T-helper 1 cell treated with Interleukin-12 subunit alpha and Interleukin-12 subunit beta and Interleukin-4 antibody, amounts not matched to agents 30 μg/mL and 1 μg/mL, for 36 hours (primary cell): ENCODE data around the gene NRCAM.

Source experiments
- H3K27ac Mint-ChIP-seq: one replicate; pipeline ENCODE4 v1.8.0; 2021; ENCODE audit warnings: mild to moderate bottlenecking, mixed read lengths
- H3K27me3 Mint-ChIP-seq: one replicate; pipeline ENCODE4 v1.8.0; 2021; ENCODE audit warnings: low read depth, mixed read lengths
- H3K36me3 Mint-ChIP-seq: one replicate; pipeline ENCODE4 v1.8.0; 2021; ENCODE audit warnings: low read depth, mixed read lengths
- H3K4me1 Mint-ChIP-seq: one replicate; pipeline ENCODE4 v1.8.0; 2021; ENCODE audit warnings: low read depth, mixed read lengths
- H3K4me3 Mint-ChIP-seq: one replicate; pipeline ENCODE4 v1.8.0; 2021; ENCODE audit warnings: mild to moderate bottlenecking, moderate library complexity, mixed read lengths
- H3K9me3 Mint-ChIP-seq: one replicate; pipeline ENCODE4 v1.8.0; 2021; ENCODE audit warnings: mixed read lengths

Gene NRCAM

DNA sequence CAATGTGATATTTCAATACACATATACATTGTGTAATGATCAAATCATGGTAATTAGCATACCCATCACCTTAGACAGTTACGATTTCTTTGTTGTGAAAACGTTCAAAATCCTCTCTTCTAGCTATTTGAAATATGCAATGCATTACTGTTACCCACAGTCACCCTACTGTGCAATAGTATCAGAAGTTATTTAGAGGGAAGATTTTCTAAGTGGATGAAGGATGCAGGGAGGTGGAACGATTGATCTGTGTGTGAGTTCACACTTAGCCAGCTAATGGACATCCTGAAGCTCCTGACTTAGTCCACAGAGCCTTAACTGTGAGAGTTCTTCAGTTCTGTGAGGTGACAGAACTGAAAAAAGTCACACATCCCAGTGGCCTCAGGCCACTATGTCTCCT lies 228.9 kb downstream of the NRCAM start:
- Mint-ChIP-seq H3K4me1 (no peaks in the 10 kb centered on the region), H3K36me3 (no peaks in the 10 kb centered on the region), H3K4me3 (no peak overlapping the region), H3K27me3 (no peaks in the 10 kb centered on the region), H3K9me3 (no peaks in the 10 kb centered on the region), H3K27ac (no peak overlapping the region)

DNA sequence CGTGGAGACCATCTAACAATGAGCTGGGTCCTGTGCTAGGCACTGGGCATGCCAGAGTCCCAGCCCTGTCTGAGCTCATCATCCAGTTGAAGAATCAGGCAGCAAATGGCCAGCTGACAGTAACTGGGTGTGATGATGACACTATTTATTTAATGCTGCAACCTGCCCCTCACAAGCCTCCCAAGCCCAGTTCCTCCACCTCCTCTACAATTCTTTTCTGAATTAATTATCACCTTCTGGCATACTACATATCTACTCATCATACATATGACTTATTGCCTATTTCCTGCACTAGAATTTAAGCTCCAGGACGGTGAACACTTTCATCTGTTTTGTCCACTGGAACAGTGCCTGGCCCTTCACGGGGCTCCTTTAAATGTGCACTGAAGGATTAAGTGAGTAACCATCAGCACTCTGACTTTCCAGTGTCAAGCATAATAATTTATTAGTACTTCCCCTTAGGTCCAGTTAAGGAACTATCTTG lies 229.4 kb downstream of the NRCAM start:
- no peaks in the 10 kb centered on the region for H3K27me3 Mint-ChIP-seq
- H3K4me1 Mint-ChIP-seq: no peaks in the 10 kb centered on the region
- H3K27ac Mint-ChIP-seq: no peak overlapping the region
- H3K4me3 Mint-ChIP-seq: no peak overlapping the region
- H3K9me3 Mint-ChIP-seq: no peaks in the 10 kb centered on the region
- no peaks in the 10 kb centered on the region for H3K36me3 Mint-ChIP-seq

DNA sequence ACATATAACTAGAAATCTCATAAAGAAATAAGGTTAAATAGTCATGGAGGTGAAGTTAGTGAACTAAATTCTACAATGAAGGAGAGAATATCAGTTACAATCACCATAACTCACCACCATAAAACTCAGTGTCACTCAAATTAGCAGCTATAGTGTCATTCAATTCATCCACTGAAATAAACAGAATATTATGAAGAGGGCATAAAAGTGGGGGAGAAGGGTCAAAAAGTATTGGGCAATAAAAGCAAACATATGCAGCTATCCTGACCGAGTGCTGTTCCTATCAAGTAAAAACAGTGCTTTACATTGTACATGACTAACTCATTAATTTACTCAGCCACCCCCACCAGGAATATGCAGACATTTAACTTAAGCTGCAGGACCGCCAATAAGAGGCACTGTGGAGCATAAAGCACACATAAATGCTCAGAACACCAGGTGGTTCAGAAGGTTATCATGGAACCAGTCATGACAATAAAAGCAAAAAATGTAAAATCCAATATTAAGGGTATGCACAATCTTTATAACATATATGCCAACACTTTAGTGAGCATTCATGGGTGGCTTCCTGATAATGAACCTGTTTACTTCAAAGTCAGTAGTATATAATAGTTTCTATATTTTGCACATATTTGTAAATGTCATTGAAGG lies 230.6 kb downstream of the NRCAM start:
- no peaks in the 10 kb centered on the region for H3K36me3 Mint-ChIP-seq
- no peak overlapping the region for H3K4me3 Mint-ChIP-seq
- H3K4me1 Mint-ChIP-seq: no peaks in the 10 kb centered on the region
- H3K9me3 Mint-ChIP-seq: no peaks in the 10 kb centered on the region
- H3K27ac Mint-ChIP-seq: no peak overlapping the region
- H3K27me3 Mint-ChIP-seq: no peaks in the 10 kb centered on the region

DNA sequence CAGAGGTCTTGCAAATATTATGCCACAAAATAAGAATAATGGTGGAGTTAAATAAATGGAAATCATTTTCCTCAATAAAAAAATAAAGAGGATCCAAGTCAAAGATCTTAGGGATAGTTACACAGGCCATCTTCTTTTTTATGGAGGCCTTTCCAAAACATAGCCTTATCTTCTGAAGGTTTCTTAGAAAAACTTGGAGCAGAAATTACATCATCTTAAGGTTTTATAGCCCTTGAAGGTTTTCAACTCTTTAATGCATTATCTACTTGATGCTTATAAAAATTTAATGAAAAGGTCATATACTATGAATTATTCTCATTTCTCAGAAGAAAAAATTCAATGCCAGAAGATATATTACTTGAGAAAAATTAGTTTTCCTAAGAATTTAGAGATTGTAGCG lies 231.8 kb downstream of the NRCAM start:
- Mint-ChIP-seq H3K4me3 (no peak overlapping the region), H3K27ac (no peak overlapping the region), H3K27me3 (no peaks in the 10 kb centered on the region), H3K4me1 (no peaks in the 10 kb centered on the region), H3K9me3 (no peaks in the 10 kb centered on the region), H3K36me3 (no peaks in the 10 kb centered on the region)

DNA sequence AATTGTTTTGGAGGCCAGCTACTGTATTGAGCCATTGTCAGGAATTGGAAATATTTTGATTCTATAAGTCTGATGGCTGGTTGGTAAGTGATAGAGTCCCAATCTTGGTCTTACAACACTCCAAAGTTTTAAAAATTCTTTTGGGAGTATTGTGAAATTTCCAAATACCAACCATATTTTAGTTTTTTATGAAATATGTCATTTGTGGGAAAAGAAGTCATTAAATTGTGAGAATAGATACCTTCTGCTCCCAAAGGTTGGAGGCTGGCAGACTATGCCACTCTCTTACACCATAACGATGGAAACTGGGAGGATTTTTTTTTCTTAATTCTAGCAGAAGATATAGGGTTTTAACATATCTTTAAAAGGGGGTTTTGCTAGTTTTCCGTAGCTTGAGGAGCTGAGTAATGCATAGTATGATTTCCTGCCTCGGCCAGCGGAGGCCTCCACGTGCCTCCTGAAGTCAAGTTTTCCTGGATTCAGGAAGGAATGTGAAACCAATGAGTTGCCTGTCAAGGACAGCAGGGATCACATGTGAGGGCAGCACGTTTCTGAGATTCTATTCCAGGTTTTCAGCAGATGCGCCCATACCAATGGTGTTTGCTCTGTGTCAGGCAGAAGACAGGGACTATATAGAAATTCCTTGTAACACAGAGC lies 233.9 kb downstream of the NRCAM start:
- H3K9me3 Mint-ChIP-seq: peaks cover 5% of the 10 kb centered on the region
- H3K27me3 Mint-ChIP-seq: no peaks in the 10 kb centered on the region
- no peaks in the 10 kb centered on the region for H3K4me1 Mint-ChIP-seq
- no peaks in the 10 kb centered on the region for H3K36me3 Mint-ChIP-seq
- H3K4me3 Mint-ChIP-seq: no peak overlapping the region
- no peak overlapping the region for H3K27ac Mint-ChIP-seq

DNA sequence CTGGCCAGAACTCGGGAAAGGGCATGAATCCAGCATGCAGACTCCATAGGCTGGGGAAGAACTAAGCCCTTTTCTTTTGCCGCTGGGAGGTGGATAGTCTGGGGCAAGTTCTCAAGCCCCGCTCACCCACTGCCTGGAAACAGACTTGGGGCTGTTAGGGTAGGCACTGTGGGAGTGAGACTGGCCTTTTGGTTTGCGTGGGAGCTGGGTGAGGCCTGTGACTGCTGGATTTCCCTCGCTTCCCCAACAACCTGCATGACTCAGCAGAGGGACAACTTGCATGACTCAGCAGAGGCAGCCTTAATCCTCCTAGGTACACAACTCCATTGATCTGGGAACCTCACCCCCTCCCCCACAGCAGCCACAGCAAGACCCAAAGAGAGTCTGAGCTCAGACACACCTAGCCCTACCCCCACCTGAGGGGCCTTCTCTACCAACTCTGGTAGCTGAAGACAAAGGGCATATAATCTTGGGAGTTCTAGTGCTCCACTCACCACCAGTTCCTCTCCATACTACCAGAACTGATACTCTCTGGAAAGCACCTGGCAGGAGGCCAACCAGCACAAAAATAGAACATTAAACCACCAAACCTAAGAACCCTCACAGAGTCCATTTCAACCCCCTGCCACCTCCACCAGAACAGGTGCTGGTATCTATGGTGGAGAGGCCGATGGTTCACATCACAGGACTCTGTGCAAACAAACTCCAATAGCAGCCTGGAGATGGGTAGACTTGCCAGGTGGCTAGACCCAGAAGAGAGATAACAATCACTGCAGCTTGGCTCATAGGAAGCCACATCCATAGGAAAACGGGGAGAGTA lies 244.6 kb downstream of the NRCAM start:
- Mint-ChIP-seq H3K9me3 (no peaks in the 10 kb centered on the region), H3K36me3 (no peaks in the 10 kb centered on the region), H3K27me3 (peaks cover 4% of the 10 kb centered on the region), H3K4me3 (no peak overlapping the region), H3K27ac (peak overlapping the region; percentile 5), H3K4me1 (no peaks in the 10 kb centered on the region)

DNA sequence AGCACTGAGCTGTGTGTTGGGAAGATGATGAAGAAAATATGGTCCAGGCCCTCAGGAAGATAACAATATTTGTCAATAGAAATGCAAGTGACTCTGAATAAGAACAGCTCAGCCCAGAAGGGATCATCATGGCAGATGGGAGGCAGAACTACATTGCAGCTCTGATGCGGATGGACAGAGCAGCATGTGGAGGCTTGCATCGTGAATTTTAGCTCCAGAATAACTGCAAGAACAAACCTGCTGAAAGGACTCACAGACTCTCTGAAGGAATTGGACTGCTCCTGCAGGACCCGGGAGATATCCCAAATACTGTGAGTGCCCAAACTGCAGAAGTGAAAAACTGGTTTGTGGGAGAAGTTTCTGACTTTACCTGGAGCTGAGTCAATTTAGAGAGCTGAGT lies 245.4 kb downstream of the NRCAM start:
- Mint-ChIP-seq H3K9me3 (no peaks in the 10 kb centered on the region), H3K27ac (no peak overlapping the region), H3K4me3 (no peak overlapping the region), H3K36me3 (no peaks in the 10 kb centered on the region), H3K4me1 (no peaks in the 10 kb centered on the region), H3K27me3 (peaks cover 4% of the 10 kb centered on the region)

DNA sequence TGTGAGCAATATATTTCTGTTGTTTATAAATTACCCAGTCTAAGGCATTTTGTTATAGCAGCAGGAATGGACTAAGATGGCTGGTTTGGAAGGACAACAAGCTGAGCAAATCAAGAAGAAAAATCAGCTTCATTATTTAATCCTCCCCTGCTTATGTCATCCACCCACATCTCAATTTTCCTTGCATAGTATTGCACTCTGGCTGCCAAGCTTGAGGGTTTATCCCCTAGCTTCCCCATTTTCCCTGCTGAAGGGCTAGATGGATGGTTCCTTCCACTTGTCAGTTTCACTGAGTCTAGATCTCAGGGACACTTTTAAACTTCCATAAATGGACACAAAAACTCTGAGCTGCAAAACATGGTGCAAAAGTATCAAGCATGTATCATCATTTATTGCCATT lies 250.9 kb downstream of the NRCAM start:
- Mint-ChIP-seq H3K4me3 (no peak overlapping the region), H3K27me3 (peaks cover 2% of the 10 kb centered on the region), H3K9me3 (no peaks in the 10 kb centered on the region), H3K36me3 (no peaks in the 10 kb centered on the region), H3K27ac (no peak overlapping the region), H3K4me1 (no peaks in the 10 kb centered on the region)

DNA sequence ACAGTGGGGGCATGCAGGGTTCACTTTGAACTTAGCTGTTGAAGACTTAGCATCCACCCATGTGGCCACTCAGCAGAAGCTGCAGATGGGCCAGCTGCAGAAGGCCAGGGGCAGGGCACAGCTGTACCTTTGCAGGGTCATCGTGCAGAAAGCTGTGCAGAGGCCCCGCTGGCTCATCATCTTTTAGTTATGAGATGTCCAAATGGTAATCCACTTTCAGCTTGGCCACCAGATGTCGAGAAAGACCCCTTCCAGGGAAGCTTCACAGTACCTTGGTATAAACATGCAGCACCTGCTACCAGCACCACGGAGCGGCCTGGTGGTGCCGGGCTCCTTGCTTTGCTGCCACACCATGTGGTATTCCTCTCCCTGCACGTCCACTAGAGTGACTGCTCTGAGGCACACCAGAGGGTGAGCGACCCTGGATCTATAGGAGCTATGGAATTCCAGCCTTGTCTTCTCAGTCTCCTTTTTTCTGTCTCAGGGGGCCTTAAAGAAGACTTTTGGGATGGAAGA lies 251.9 kb downstream of the NRCAM start:
- Mint-ChIP-seq H3K27ac (no peak overlapping the region), H3K4me3 (no peak overlapping the region), H3K36me3 (no peaks in the 10 kb centered on the region), H3K27me3 (peaks cover 2% of the 10 kb centered on the region), H3K9me3 (no peaks in the 10 kb centered on the region), H3K4me1 (no peaks in the 10 kb centered on the region)

DNA sequence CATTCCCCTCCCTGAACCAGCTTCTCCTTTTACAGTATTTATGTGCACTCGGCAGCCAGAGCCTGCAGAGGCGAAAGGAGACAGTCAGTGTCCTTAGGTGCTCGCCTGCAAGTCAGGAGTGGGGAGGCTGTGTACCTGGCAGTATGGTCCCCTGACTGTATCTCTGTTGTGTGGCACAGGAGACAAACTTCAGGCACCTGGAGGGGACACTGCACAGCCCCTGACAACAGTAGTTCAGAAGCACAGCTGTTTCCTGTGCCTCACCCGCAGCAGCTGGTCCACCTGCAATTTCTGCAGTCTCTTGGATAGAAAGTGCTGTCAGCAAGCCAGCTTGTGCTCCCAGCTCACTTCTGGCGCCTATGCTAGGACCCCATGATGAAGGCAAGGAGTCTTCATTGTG lies 252.7 kb downstream of the NRCAM start:
- no peak overlapping the region for H3K27ac Mint-ChIP-seq

DNA sequence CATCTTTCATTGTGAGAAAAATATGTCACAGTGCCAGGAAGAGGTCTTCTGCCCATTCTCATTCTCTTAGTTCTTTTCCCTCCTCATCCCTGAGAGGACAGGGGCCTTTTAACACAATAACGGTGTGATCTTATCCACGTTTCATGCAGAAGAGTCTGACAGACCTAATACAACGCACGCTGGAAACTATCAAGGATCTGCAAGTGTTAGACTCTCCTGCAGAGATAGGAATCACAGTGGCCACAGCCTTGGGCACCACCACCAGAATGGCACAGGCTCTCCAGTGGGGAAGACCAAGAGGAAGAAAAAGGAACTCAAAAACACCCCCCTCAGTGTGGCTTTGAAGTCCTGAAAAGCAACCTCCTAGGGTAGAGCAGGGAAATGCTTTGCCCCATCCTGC lies 253.5 kb downstream of the NRCAM start:
- Mint-ChIP-seq H3K4me1 (no peaks in the 10 kb centered on the region), H3K9me3 (no peaks in the 10 kb centered on the region), H3K27me3 (peaks cover 2% of the 10 kb centered on the region), H3K4me3 (no peak overlapping the region), H3K27ac (no peak overlapping the region), H3K36me3 (no peaks in the 10 kb centered on the region)

More for the DNA sequence above, 252.7 kb downstream of the NRCAM start:
- Mint-ChIP-seq H3K9me3 (no peaks in the 10 kb centered on the region), H3K4me1 (no peaks in the 10 kb centered on the region), H3K27me3 (peaks cover 2% of the 10 kb centered on the region), H3K36me3 (no peaks in the 10 kb centered on the region), H3K4me3 (no peak overlapping the region)

DNA sequence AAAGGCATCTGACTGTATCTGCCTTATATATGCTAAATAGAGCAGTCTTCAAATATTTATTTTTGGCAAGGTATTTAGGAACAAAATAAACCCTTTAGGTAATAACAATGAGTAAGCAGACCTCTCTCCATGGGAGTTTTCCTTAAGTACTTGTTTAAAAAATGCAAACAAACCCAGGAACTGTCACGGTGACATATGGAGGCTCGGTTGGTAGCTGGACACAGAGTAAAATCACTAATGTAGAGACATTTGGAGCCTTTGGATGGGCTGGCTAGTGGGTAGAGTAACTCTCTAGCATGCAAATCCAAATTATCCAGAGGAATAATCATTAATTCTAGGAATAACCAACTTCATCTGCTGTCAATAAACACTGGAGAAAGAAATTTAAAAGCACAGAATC lies 254.5 kb downstream of the NRCAM start:
- Mint-ChIP-seq H3K4me1 (no peaks in the 10 kb centered on the region), H3K4me3 (no peak overlapping the region), H3K27me3 (peaks cover 2% of the 10 kb centered on the region), H3K27ac (no peak overlapping the region), H3K9me3 (no peaks in the 10 kb centered on the region), H3K36me3 (no peaks in the 10 kb centered on the region)

DNA sequence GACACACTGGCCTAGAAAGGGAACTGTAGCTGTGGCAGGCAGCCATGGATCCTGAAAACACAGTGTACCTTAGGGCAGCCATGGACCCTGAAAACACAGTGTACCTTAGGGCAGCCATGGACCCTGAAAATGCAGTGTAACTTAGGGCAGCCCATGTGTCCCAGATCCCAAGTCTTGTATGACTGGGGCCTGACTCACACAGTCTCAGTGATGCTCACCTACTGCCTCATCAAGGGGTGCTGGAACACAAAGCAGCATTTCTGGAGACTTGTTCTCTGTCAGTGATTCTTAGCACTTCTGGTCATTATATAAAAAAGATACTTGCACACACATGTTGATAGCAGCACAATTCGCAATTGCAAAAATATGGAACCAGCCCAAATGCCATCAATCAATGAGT lies 255.9 kb downstream of the NRCAM start:
- Mint-ChIP-seq H3K9me3 (no peaks in the 10 kb centered on the region), H3K27ac (no peak overlapping the region), H3K4me3 (no peak overlapping the region), H3K36me3 (no peaks in the 10 kb centered on the region), H3K4me1 (no peaks in the 10 kb centered on the region), H3K27me3 (peaks cover under 1% of the 10 kb centered on the region)

DNA sequence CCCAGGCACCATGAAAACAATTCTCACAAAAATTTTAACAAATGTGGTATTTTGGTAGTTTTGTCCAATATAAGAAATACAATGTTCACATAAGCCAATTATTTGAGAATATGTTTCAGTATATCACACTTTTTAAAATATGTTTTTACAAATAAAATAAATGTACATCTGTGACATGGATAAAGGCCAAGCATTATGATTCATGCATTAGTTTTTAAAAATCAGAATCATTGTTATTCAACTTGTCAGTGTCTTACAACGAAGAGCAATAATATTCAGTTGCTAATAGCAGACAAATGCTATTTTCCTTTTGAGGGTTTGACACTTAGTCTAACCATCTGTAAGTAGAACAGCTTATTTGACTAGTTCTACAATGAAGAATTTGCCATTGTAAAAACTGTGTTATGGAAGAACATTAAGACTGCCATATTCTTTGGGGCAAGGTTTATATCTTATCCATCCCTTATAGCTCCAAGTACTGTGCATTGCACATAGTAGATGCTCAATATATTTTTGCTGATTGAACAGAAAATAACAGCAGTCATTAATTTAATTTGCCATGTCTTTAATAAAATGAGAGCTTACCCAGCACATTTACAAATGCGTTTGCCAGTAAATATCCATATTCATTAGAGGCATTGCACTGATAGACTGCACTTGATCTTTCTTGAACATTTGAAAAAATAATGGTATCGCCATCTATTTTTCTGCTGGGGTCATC lies 258.7 kb downstream of the NRCAM start:
- no peaks in the 10 kb centered on the region for H3K36me3 Mint-ChIP-seq
- H3K9me3 Mint-ChIP-seq: no peaks in the 10 kb centered on the region
- H3K27me3 Mint-ChIP-seq: no peaks in the 10 kb centered on the region
- no peak overlapping the region for H3K4me3 Mint-ChIP-seq
- no peak overlapping the region for H3K27ac Mint-ChIP-seq
- H3K4me1 Mint-ChIP-seq: no peaks in the 10 kb centered on the region
